HEK293 (cell line): ENCODE results near the gene FRAT2.

ENCODE experiments used
- GLIS2 ChIP-seq: fragments of 450-650 bp; formaldehyde crosslinking; IDR thresholded peaks from 2 replicates; pipeline ENCODE4 v1.5.1; 2016; ENCODE audit warnings: missing biosample characterization, missing genetic modification characterization
- INSM2 ChIP-seq: fragments of 450-650 bp; formaldehyde crosslinking; IDR thresholded peaks from 2 replicates; pipeline ENCODE4 v1.5.1; 2016; ENCODE audit warnings: missing biosample characterization, missing genetic modification characterization
- KLF16 ChIP-seq: fragments of 450-650 bp; formaldehyde crosslinking; IDR thresholded peaks from 2 replicates; pipeline ENCODE4 v1.5.1; 2017; ENCODE audit warnings: missing biosample characterization, missing genetic modification characterization
- KLF8 ChIP-seq: fragments of 450-650 bp; formaldehyde crosslinking; IDR thresholded peaks from 2 replicates; pipeline ENCODE4 v1.5.1; 2016; ENCODE audit warnings: missing biosample characterization, missing genetic modification characterization
- PRDM6 ChIP-seq: fragments of 450-650 bp; formaldehyde crosslinking; IDR thresholded peaks from 2 replicates; pipeline ENCODE4 v1.5.1; 2017; ENCODE audit warnings: missing biosample characterization, missing genetic modification characterization
- SCRT2 ChIP-seq: fragments of 450-650 bp; formaldehyde crosslinking; IDR thresholded peaks from 2 replicates; pipeline ENCODE4 v1.5.1; 2016; ENCODE audit warnings: missing biosample characterization, missing genetic modification characterization
- SP7 ChIP-seq: fragments of 450-650 bp; formaldehyde crosslinking; IDR thresholded peaks from 2 replicates; pipeline ENCODE4 v1.5.1; 2016; ENCODE audit warnings: missing biosample characterization, missing genetic modification characterization
- YY2 ChIP-seq: fragments of 450-650 bp; formaldehyde crosslinking; IDR thresholded peaks from 2 replicates; pipeline ENCODE4 v1.5.1; 2016; ENCODE audit warnings: missing biosample characterization, missing genetic modification characterization
- ZBTB44 ChIP-seq: fragments of 450-650 bp; IDR thresholded peaks from 2 replicates; pipeline ENCODE4 v1.5.1; 2018; ENCODE audit warnings: missing biosample characterization, mild to moderate bottlenecking, missing genetic modification characterization
- ZBTB8A ChIP-seq: fragments of 450-650 bp; formaldehyde crosslinking; IDR thresholded peaks from 2 replicates; pipeline ENCODE4 v1.5.1; 2016; ENCODE audit warnings: missing biosample characterization, missing genetic modification characterization
- ZEB2 ChIP-seq: fragments of 450-650 bp; formaldehyde crosslinking; IDR thresholded peaks from 2 replicates; pipeline ENCODE4 v1.5.1; 2016; ENCODE audit warnings: missing biosample characterization, missing genetic modification characterization
- ZNF146 ChIP-seq: fragments of 450-650 bp; formaldehyde crosslinking; IDR thresholded peaks from 2 replicates; pipeline ENCODE4 v1.5.1; 2016; ENCODE audit warnings: missing biosample characterization, missing genetic modification characterization
- ZNF16 ChIP-seq: fragments of 450-650 bp; formaldehyde crosslinking; IDR thresholded peaks from 2 replicates; pipeline ENCODE4 v1.5.1; 2016; ENCODE audit warnings: low read depth, missing biosample characterization, missing genetic modification characterization
- ZNF292 ChIP-seq: fragments of 450-650 bp; formaldehyde crosslinking; IDR thresholded peaks from 2 replicates; pipeline ENCODE4 v1.5.1; 2016; ENCODE audit warnings: low read depth, missing biosample characterization, missing genetic modification characterization, borderline replicate concordance
- ZNF341 ChIP-seq: fragments of 450-650 bp; formaldehyde crosslinking; IDR thresholded peaks from 2 replicates; pipeline ENCODE4; 2016; ENCODE audit warnings: low read depth, missing biosample characterization, missing genetic modification characterization
- ZNF473 ChIP-seq: fragments of 450-650 bp; formaldehyde crosslinking; IDR thresholded peaks from 2 replicates; pipeline ENCODE4 v1.5.1; 2017; ENCODE audit warnings: missing biosample characterization, missing genetic modification characterization
- ZNF513 ChIP-seq: fragments of 450-650 bp; IDR thresholded peaks from 2 replicates; pipeline ENCODE4 v1.5.1; 2018; ENCODE audit warnings: missing biosample characterization, missing genetic modification characterization
- ZNF610 ChIP-seq: fragments of 450-650 bp; formaldehyde crosslinking; IDR thresholded peaks from 2 replicates; pipeline ENCODE4 v1.5.1; 2016; ENCODE audit warnings: missing biosample characterization, missing genetic modification characterization, borderline replicate concordance
- ZNF629 ChIP-seq: fragments of 450-650 bp; formaldehyde crosslinking; IDR thresholded peaks from 2 replicates; pipeline ENCODE4 v1.5.1; 2017; ENCODE audit warnings: missing biosample characterization, missing genetic modification characterization
- ZNF670 ChIP-seq: fragments of 450-650 bp; formaldehyde crosslinking; IDR thresholded peaks from 2 replicates; pipeline ENCODE4 v1.5.1; 2016; ENCODE audit warnings: missing biosample characterization, missing genetic modification characterization, low read depth
- ZNF677 ChIP-seq: fragments of 450-650 bp; IDR thresholded peaks from 2 replicates; pipeline ENCODE4 v1.5.0; 2018; ENCODE audit warnings: missing biosample characterization, mild to moderate bottlenecking, missing genetic modification characterization, moderate library complexity
- ZNF701 ChIP-seq: fragments of 450-650 bp; formaldehyde crosslinking; IDR thresholded peaks from 2 replicates; pipeline ENCODE4 v1.5.1; 2016; ENCODE audit warnings: missing biosample characterization, missing genetic modification characterization
- TF ChIP-seq, protein P1 (sequence below): fragments of 450-650 bp; formaldehyde crosslinking; IDR thresholded peaks from 2 replicates; pipeline ENCODE4 v1.5.1; 2016; ENCODE audit warnings: missing biosample characterization, missing genetic modification characterization
- TF ChIP-seq, protein P2 (sequence below): fragments of 450-650 bp; formaldehyde crosslinking; IDR thresholded peaks from 2 replicates; pipeline ENCODE4 v1.5.1; 2016; ENCODE audit warnings: missing biosample characterization, missing genetic modification characterization
- TF ChIP-seq, protein P3 (sequence below): fragments of 450-650 bp; formaldehyde crosslinking; IDR thresholded peaks from 2 replicates; pipeline ENCODE4 v1.5.1; 2016; ENCODE audit warnings: missing biosample characterization, missing genetic modification characterization, low read depth

FRAT2 gene

DNA sequence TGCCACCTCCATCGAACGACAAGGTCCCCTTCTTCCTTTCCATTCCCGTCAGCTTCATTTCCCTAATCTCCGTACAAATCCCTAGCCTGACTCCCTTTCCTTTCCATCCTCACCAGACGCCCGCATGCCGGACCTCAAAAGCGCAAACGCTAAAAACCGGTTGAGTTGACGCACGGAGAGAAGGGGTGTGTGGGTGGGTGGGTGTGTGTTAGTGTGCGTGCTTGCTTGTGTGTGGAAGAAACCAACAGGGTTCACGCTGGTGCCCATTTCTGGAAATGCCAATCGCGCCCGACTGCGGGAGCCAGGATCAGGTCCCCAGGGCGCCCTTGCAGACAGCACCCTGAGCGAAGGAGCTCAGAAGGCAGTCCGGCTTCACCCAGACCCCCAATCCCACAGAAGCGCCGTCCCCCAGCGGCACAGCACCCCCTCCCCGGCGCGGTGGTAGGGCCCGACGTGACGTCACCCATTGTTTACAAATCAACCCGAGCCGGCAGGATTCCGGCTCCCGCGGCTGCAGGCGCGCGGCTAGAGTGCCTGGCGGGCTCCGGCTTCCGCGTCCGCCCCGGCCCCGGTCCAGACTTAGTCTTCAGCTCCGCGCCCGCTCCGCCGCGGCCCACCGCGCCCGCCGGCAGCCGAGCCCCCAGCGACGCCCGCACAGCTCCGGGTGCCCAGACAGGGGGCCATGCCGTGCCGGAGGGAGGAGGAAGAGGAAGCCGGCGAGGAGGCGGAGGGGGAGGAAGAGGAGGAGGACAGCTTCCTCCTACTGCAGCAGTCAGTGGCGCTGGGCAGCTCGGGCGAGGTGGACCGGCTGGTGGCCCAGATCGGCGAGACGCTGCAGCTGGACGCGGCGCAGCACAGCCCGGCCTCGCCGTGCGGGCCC lies 15.5 kb downstream of the FRAT2 start, which contains the start of gene FRAT1 (continued):
- TF ChIP-seq, protein P1, sequence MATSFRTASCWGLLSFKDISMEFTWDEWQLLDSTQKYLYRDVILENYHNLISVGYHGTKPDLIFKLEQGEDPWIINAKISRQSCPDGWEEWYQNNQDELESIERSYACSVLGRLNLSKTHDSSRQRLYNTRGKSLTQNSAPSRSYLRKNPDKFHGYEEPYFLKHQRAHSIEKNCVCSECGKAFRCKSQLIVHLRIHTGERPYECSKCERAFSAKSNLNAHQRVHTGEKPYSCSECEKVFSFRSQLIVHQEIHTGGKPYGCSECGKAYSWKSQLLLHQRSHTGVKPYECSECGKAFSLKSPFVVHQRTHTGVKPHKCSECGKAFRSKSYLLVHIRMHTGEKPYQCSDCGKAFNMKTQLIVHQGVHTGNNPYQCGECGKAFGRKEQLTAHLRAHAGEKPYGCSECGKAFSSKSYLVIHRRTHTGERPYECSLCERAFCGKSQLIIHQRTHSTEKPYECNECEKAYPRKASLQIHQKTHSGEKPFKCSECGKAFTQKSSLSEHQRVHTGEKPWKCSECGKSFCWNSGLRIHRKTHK = no peak
- TF ChIP-seq KLF16 (tag by site-specific recombination) (peak; percentile 94), ZNF16 (no peak), SP7 (tag by site-specific recombination) (peak; percentile 96), ZNF677 (tag by site-specific recombination) (no peak; the same call in 1 of the 2 replicates), GLIS2 (tag by site-specific recombination) (peak; percentile 62; the same call in 1 of the 2 replicates), ZBTB44 (tag by site-specific recombination) (0 out of 2 replicates have a peak, but pooled peaks have one; percentile 42), ZNF701 (no peak), PRDM6 (tag by site-specific recombination) (no peak; the same call in 1 of the 2 replicates), ZNF292 (no peak), ZNF146 (tag by site-specific recombination) (peak; percentile 17; the same call in 1 of the 2 replicates), ZNF473 (no peak), KLF8 (tag by site-specific recombination) (peak; percentile 93), YY2 (tag by site-specific recombination) (peak; percentile 26; the same call in 1 of the 2 replicates), SCRT2 (peak; percentile 52; the same call in 1 of the 2 replicates), ZNF513 (tag by site-specific recombination) (peak; percentile 97), ZNF610 (tag by site-specific recombination) (peak; percentile 65; the same call in 1 of the 2 replicates), ZBTB8A (peak; percentile 75), ZEB2 (tag by site-specific recombination) (peak; percentile 93), INSM2 (peak; percentile 72; the same call in 1 of the 2 replicates), ZNF341 (0 out of 2 replicates have a peak, but pooled peaks have one; percentile 15), ZNF670 (tag by site-specific recombination) (no peak), ZNF629 (tag by site-specific recombination) (peak; percentile 95)
- TF ChIP-seq, protein P2, sequence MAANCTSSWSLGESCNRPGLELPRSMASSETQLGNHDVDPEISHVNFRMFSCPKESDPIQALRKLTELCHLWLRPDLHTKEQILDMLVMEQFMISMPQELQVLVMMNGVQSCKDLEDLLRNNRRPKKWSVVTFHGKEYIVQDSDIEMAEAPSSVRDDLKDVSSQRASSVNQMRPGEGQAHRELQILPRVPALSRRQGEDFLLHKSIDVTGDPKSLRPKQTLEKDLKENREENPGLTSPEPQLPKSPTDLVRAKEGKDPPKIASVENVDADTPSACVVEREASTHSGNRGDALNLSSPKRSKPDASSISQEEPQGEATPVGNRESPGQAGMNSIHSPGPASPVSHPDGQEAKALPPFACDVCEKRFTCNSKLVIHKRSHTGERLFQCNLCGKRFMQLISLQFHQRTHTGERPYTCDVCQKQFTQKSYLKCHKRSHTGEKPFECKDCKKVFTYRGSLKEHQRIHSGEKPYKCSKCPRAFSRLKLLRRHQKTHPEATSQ (tag by site-specific recombination) = peak; percentile 66; the same call in 1 of the 2 replicates
- TF ChIP-seq, protein P3, sequence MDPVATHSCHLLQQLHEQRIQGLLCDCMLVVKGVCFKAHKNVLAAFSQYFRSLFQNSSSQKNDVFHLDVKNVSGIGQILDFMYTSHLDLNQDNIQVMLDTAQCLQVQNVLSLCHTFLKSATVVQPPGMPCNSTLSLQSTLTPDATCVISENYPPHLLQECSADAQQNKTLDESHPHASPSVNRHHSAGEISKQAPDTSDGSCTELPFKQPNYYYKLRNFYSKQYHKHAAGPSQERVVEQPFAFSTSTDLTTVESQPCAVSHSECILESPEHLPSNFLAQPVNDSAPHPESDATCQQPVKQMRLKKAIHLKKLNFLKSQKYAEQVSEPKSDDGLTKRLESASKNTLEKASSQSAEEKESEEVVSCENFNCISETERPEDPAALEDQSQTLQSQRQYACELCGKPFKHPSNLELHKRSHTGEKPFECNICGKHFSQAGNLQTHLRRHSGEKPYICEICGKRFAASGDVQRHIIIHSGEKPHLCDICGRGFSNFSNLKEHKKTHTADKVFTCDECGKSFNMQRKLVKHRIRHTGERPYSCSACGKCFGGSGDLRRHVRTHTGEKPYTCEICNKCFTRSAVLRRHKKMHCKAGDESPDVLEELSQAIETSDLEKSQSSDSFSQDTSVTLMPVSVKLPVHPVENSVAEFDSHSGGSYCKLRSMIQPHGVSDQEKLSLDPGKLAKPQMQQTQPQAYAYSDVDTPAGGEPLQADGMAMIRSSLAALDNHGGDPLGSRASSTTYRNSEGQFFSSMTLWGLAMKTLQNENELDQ = no peak
